Kidney (tissue), 14 donors: ENCODE results near the gene CACNA1H. TPM values are rescaled to one million over a fixed set of nuclear protein-coding genes. Genes with fewer than 3 reads are reported as not detected.

Experiments
- DNase-seq, 5 donors: peaks; one replicate each; pipeline ENCODE4 v3.0.0-alpha.2; 2013 to 2020
- FAIRE-seq: peaks from 2 replicates; lab custom pipeline; 2012; peaks lifted over from hg19 to GRCh38; lab: Jason Lieb, UNC
- H3K27ac ChIP-seq, 2 donors: one replicate each; pipeline ENCODE4 v1.7.0; 2013; ENCODE audit warnings: low read depth in 2 of 2, low read length in 2 of 2, inconsistent platforms in 1 of 2
- H3K27me3 ChIP-seq: one replicate; pipeline ENCODE4 v1.7.1; 2013; ENCODE audit warnings: low read length, inconsistent platforms; ENCODE audit not compliant: control insufficient read depth, insufficient read depth
- H3K36me3 ChIP-seq, 3 donors: one replicate each; pipeline versions ENCODE4 v1.7.0 to v1.7.1; 2013; ENCODE audit warnings: low read length in 3 of 3, control low read depth in 1 of 3, inconsistent platforms in 1 of 3; ENCODE audit not compliant: insufficient read depth in 3 of 3, control insufficient read depth in 2 of 3
- H3K4me1 ChIP-seq, 3 donors: one replicate each; pipeline versions ENCODE4 v1.7.0 to v1.7.1; 2013; ENCODE audit warnings: low read length in 3 of 3, inconsistent platforms in 1 of 3, low read depth in 1 of 3; ENCODE audit not compliant: control insufficient read depth in 2 of 3, insufficient read depth in 2 of 3
- H3K4me3 ChIP-seq, 3 donors: one replicate each; pipeline versions ENCODE4 v1.7.0 to v1.8.1; 2013; ENCODE audit warnings: low read length in 3 of 3, control low read depth in 1 of 3, inconsistent platforms in 1 of 3
- H3K9ac ChIP-seq, 3 donors: one replicate each; pipeline versions ENCODE4 v1.7.0 to v1.7.1; 2013; ENCODE audit warnings: low read length in 3 of 3, control low read depth in 1 of 3, inconsistent platforms in 1 of 3
- H3K9me3 ChIP-seq, 3 donors: one replicate each; pipeline versions ENCODE4 v1.7.0 to v1.7.1; 2013; ENCODE audit warnings: low read length in 3 of 3, control low read depth in 1 of 3, inconsistent platforms in 1 of 3; ENCODE audit not compliant: control insufficient read depth in 2 of 3, insufficient read depth in 1 of 3
- intact Hi-C: fragments of 100-400 bp; cut with DNase I; formaldehyde crosslinking; loops from one replicate; pipeline ENCODE4 v1.11.1; 2022
- polyA plus RNA-seq: library from polyadenylated mRNA; stranded (reverse); fragments of 350-450 nt; fragmentation: Illumina TruSeq; extraction: RNeasy Lipid Tissue Mini Kit (QIAGEN cat#74804); gene quantifications from one replicate; pipeline ENCODE4 v1.2.3, GENCODE V29; 2014; ENCODE audit warnings: low read depth, low replicate concordance; ENCODE audit not compliant: insufficient read depth
- total RNA-seq: library from RNA; stranded (reverse); fragmentation: NEBNext Ultra II Directional; extraction: Animal tissue kit (Norgen Biotek cat#: 25700); gene quantifications from one replicate; pipeline ENCODE4 v1.2.1, GENCODE V29; 2021
- TF ChIP-seq, protein P1 (sequence below): IDR thresholded peaks from 3 replicates; pipeline ENCODE4 v1.5.1; 2012; ENCODE audit warnings: mild to moderate bottlenecking, moderate library complexity, borderline replicate concordance; ENCODE audit not compliant: insufficient read depth; ENCODE audit errors: extremely low read depth
- donor health status: control.
- donor health status: control.
- donor health status: control.
- donor health status: control.
- donor health status: control.
- donor health status: DM: yes; HTN: yes; CAD: no.
- donor health status: Normal renal cell carcinoma (clear cell type).

The CACNA1H gene
- total and polyA plus RNA-seq, 2 donors from 2014 or later: 6.4 to 20.6 TPM

DNA sequence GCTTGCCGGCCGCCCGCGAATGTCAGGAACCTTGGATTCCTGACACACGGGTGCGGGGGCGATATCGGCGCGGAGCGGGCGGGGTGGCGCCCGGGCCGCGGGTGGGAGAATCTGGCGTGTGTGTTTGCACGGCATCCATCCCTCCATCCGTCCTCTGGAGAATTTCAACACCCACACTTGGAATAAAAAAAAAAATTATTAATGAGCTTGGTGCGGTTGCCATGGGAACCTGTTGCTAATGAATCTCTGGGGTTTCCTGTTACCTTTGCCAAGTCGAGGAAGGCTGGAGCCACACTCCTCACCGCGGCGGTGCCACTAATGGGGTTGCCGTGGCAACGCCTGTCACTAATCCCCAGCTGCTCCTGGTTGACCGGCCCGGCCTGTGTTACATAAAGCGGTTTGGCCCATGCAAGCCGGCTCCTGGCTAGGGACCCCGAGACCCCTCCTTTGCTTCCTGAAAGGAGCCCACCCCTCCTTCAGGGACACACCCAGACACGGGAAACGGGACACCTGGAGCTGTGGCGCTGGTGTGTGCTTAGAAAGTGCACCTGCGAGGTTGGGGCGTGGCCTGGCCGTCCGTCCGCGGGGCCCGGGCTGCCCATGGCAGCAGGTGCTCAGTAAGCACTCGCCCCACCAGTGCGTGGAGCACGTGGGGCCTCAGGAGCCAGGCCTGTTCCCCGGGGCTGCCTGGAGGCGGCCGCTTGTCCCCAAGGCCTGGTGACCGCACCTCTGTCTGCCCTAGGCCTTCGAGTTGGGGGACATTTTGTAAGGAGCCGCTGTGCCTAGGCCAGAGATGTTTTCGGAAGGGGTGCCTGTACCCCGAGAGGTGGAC lies 14.6 kb downstream of the CACNA1H start:
- H3K4me3 ChIP-seq: no peak overlapping the region
- DNase-seq (peak; percentile 79 to 93 (median 81)), FAIRE-seq (no peak)
- H3K27ac ChIP-seq: no peak overlapping the region
- peaks cover 0 to 2% (median 0%) of the 10 kb centered on the region in 3 donors for H3K4me1 ChIP-seq
- intact Hi-C loops: no loop called here
- H3K9me3 ChIP-seq: no peaks in the 10 kb centered on the region
- no peaks in the 10 kb centered on the region for H3K36me3 ChIP-seq
- H3K27me3 ChIP-seq: no peaks in the 10 kb centered on the region
- TF ChIP-seq, protein P1, sequence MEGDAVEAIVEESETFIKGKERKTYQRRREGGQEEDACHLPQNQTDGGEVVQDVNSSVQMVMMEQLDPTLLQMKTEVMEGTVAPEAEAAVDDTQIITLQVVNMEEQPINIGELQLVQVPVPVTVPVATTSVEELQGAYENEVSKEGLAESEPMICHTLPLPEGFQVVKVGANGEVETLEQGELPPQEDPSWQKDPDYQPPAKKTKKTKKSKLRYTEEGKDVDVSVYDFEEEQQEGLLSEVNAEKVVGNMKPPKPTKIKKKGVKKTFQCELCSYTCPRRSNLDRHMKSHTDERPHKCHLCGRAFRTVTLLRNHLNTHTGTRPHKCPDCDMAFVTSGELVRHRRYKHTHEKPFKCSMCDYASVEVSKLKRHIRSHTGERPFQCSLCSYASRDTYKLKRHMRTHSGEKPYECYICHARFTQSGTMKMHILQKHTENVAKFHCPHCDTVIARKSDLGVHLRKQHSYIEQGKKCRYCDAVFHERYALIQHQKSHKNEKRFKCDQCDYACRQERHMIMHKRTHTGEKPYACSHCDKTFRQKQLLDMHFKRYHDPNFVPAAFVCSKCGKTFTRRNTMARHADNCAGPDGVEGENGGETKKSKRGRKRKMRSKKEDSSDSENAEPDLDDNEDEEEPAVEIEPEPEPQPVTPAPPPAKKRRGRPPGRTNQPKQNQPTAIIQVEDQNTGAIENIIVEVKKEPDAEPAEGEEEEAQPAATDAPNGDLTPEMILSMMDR: no peak
- H3K9ac ChIP-seq: no peak overlapping the region

DNA sequence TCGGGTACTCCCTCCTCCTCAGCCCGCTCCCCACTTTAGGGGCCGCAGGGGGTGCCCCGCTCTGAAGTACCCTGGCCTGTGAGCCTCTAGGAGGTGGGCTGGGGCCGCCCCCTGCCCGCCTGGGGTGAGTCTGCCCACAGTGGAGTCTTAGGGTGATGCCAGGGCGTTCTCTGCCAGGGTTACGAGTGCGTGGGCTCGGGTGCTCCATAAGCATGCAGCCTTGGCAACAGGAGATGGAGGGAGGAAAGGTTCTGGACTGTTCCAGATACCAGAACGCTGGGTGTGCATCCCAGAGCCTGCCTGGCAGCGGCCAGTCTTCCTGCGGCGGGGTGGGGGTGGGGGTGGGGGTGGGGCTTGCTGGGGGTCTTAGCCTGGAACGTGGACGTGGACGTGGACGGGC lies 15.9 kb downstream of the CACNA1H start:
- Histone ChIP-seq H3K27ac (no peak overlapping the region), H3K9ac (no peak overlapping the region), H3K36me3 (no peaks in the 10 kb centered on the region), H3K9me3 (no peaks in the 10 kb centered on the region), H3K4me1 (peaks cover 0 to 2% (median 0%) of the 10 kb centered on the region in 3 donors), H3K4me3 (no peak overlapping the region), H3K27me3 (no peaks in the 10 kb centered on the region)
- no peak for DNase-seq
- intact Hi-C loops: no loop called here
- no peak for FAIRE-seq
- TF ChIP-seq, protein P1: no peak

DNA sequence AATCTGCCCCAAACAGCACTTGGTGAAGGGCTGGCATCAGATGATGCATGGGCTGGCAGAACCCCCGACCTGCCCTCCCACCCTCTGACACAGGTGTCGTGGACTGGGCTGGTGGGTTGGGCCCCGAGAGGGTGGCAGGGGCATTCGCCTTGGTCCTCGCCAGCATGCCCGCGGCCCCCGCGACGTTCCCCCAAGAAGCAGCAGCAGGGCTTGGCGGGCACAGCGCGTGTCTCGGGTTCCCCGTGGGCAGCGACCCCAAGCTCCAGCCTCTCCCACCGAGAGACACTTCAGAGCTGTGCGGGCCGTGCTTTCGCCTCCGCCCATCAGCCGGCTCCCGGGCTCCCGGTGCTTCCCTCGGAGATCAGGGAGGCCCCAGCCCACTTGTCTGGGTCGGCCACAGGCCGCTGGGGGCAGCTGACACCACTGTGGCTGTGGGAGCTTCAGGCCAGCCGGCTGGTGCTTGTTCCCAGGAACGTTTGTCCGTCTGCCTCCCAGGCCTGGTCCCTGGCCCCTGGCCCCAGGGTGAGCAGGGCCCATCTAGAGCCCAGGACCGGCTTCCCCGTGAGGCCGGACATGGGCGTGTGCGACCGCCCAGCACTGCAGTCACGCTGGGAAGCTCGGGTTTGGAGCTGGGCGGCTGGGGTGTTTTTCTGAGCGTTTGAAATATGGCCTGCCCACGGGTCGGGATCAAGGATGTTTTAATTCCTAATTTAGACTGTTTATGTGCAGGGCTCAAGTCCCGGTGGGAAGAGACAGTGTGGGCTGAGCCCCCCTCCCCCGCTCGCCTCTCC lies 16.6 kb downstream of the CACNA1H start:
- intact Hi-C loops: no loop called here
- no peaks in the 10 kb centered on the region for H3K9me3 ChIP-seq
- H3K9ac ChIP-seq: no peak overlapping the region
- H3K27me3 ChIP-seq: no peaks in the 10 kb centered on the region
- no peak overlapping the region for H3K4me3 ChIP-seq
- no peaks in the 10 kb centered on the region for H3K36me3 ChIP-seq
- TF ChIP-seq, protein P1: no peak
- DNase-seq: peak in 3 of 5 donors; percentile 61 to 70 (median 63)
- H3K4me1 ChIP-seq: peaks cover 0 to 2% (median 0%) of the 10 kb centered on the region in 3 donors
- FAIRE-seq: no peak
- H3K27ac ChIP-seq: no peak overlapping the region
